ENCODE measurements around the gene RBPMS2. TPM values are rescaled to one million over a fixed set of nuclear protein-coding genes. Genes with fewer than 3 reads are reported as not detected.

Gene RBPMS2
- total RNA-seq, 1 donor = 0.09 TPM

GRCh38 chr15:64781299-64781698 lies 5.9 kb upstream of the RBPMS2 start:
- no peak for DNase-seq (ENCODE audit: low read depth)
- no peak for TF ChIP-seq CTCF (IDR thresholded peaks at IDR 0.05; ENCODE audit: insufficient read depth, low read length)

GRCh38 chr15:64780600-64781156 lies 5.3 kb upstream of the RBPMS2 start:
- DNase-seq (ENCODE audit: low read depth) = no peak
- no peak for TF ChIP-seq CTCF (IDR thresholded peaks at IDR 0.05; ENCODE audit: insufficient read depth, low read length)
- no peak overlapping the region for H3K4me3 ChIP-seq (ENCODE audit: low read depth, low read length)

More at GRCh38 chr15:64781299-64781698, 5.9 kb upstream of the RBPMS2 start:
- no peak overlapping the region for H3K4me3 ChIP-seq (ENCODE audit: low read depth, low read length)

- DNase-seq (ENCODE audit: low read depth) = no peak
- no peak for TF ChIP-seq CTCF (IDR thresholded peaks at IDR 0.05; ENCODE audit: insufficient read depth, low read length)
- H3K4me3 ChIP-seq (ENCODE audit: low read depth, low read length) = no peak overlapping the region
These were observed 4.2 kb upstream of the RBPMS2 start for GRCh38 chr15:64779630-64780029.

GRCh38 chr15:64779024-64779423 lies 3.6 kb upstream of the RBPMS2 start:
- no peak for TF ChIP-seq CTCF (IDR thresholded peaks at IDR 0.05; ENCODE audit: insufficient read depth, low read length)
- H3K4me3 ChIP-seq (ENCODE audit: low read depth, low read length) = no peak overlapping the region
- no peak for DNase-seq (ENCODE audit: low read depth)

- H3K4me3 ChIP-seq (ENCODE audit: low read depth, low read length) = no peak overlapping the region
- TF ChIP-seq CTCF (IDR thresholded peaks at IDR 0.05; ENCODE audit: insufficient read depth, low read length) = no peak
- no peak for DNase-seq (ENCODE audit: low read depth)
These were observed 1.0 kb upstream of the RBPMS2 start for GRCh38 chr15:64776402-64776786.

- DNase-seq (ENCODE audit: low read depth) = no peak
- TF ChIP-seq CTCF (IDR thresholded peaks at IDR 0.05; ENCODE audit: insufficient read depth, low read length) = no peak
- peak overlapping the region; percentile 44 for H3K4me3 ChIP-seq (ENCODE audit: low read depth, low read length)
These were observed 528 bp downstream of the RBPMS2 start for GRCh38 chr15:64774629-64775493.

Data from fibroblast of the aortic adventitia (primary cell).